NK-92 (cell line): ENCODE results near the gene MOSPD3.

ENCODE experiments used
- DNase-seq: peaks from one replicate; lab custom pipeline; 2025; ENCODE audit not compliant: unreplicated experiment; lab: John Stamatoyannopoulos, UW

The MOSPD3 gene

GRCh38 chr7:100590077-100590737 lies 22.1 kb upstream of the MOSPD3 start:
- no peak for DNase-seq

- DNase-seq = no peak
These were observed 20.7 kb upstream of the MOSPD3 start for GRCh38 chr7:100591596-100591995.

GRCh38 chr7:100595188-100595587 lies 17.2 kb upstream of the MOSPD3 start:
- DNase-seq = no peak

- no peak for DNase-seq
These were observed 13.9 kb upstream of the MOSPD3 start for GRCh38 chr7:100598425-100598824.

GRCh38 chr7:100599911-100600729 lies 12.2 kb upstream of the MOSPD3 start:
- DNase-seq = no peak

GRCh38 chr7:100600730-100601038 lies 11.7 kb upstream of the MOSPD3 start:
- no peak for DNase-seq

GRCh38 chr7:100602889-100603725 lies 9.2 kb upstream of the MOSPD3 start:
- no peak for DNase-seq

GRCh38 chr7:100603726-100604027 lies 8.7 kb upstream of the MOSPD3 start:
- DNase-seq = no peak

- DNase-seq = no peak
These were observed 8.0 kb upstream of the MOSPD3 start for GRCh38 chr7:100604028-100604975.

GRCh38 chr7:100604976-100605911 lies 7.1 kb upstream of the MOSPD3 start:
- DNase-seq = no peak

GRCh38 chr7:100606313-100606712 lies 6.0 kb upstream of the MOSPD3 start:
- no peak for DNase-seq

- DNase-seq = no peak
These were observed 5.2 kb upstream of the MOSPD3 start for GRCh38 chr7:100607111-100607510.

GRCh38 chr7:100609958-100610357 lies 2.4 kb upstream of the MOSPD3 start:
- DNase-seq = no peak

GRCh38 chr7:100612730-100613390 lies 520 bp downstream of the MOSPD3 start:
- no peak for DNase-seq

- no peak for DNase-seq
These were observed 1.3 kb downstream of the MOSPD3 start for GRCh38 chr7:100613412-100614175.

GRCh38 chr7:100614308-100614861 lies 2.0 kb downstream of the MOSPD3 start:
- no peak for DNase-seq

- no peak for DNase-seq
These were observed 7.9 kb downstream of the MOSPD3 start for GRCh38 chr7:100620239-100620638.

GRCh38 chr7:100620804-100621203 lies 8.5 kb downstream of the MOSPD3 start:
- DNase-seq = no peak
